SH-SY5Y (cell line): Measurements from ENCODE around the gene SDSL.

Source experiments
- GATA2 ChIP-seq: IDR thresholded peaks from 2 replicates; pipeline ENCODE4 v1.6.1; 2011; ENCODE audit warnings: mild to moderate bottlenecking, low read depth, low read length
- GATA3 ChIP-seq: IDR thresholded peaks from 2 replicates; pipeline ENCODE4 v1.6.1; 2011; ENCODE audit warnings: low read depth, mild to moderate bottlenecking, low read length, moderate library complexity

Gene SDSL

DNA sequence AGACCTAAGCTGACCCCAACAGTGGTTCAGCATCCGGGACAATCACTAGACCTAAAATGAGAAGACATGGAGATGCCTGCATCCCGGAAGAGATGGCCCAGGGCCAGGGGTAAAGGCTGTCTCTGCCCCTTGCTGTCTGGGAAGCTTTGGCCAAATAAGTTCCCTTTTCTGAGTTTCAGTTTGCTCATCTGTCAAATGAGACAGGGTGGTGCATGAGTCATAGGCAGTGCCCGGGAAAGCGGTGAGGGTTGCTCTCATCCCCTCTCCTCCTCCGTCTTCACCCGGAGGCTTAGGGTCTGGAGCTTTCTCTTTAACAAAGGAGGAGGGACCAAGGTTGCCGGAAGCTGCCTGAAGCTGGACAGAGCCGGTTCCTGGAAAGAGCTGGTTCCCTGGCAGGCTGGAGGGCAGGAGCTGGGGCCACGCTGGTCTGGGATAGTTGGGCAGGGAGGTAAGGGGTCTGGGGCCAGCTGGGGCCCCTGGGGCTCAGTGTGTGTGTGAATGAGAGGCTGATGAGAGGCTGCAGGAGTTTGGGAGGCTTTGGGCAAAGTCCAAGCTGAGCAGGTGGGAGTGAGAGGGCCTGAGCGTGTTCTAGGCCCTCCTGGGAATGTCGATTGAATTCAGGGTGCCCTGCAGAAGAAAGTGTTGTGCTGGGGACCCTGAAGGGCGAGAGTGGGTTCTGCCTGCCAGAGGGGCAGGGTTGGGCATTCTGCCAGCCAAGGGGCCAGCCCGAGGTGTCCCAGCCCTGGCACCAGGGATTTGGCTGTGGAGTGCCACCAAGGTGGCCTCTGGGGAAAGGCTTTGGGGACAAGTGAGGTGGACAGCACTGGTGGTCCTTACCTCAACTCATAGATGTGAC lies at the start of gene SDSL:
Gene SDSL (plus strand): TSS at position 351 of the 856 bp plus-strand sequence. CDS start 5,603 bp downstream, outside the sequence.
- no peak for TF ChIP-seq GATA3
- TF ChIP-seq GATA2 = no peak

GRCh38 chr12:113373440-113373839 lies 48.7 kb upstream of the SDSL start:
- TF ChIP-seq GATA3 (no peak), GATA2 (no peak)

DNA sequence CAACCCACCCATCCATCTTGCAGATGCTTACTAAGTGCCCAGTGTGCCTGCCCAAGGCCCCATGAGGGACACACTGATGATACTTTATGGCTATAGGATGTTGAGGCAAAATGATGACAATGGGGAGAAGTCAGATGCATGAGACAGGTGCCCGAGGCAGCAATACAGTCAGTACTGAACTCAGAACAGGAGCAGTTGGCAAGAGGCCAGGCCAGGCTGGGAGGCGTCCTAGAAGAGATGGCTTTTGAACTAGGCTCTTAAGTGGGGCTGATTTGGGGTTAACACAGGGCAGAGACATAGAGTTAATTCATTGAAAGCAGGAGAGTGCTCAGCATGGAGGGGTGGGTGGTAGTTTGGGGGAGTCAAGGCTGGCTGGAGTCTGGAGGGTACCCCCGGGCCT lies 48.2 kb upstream of the SDSL start:
- no peak for TF ChIP-seq GATA3
- TF ChIP-seq GATA2 = no peak

GRCh38 chr12:113374823-113375428 lies 47.3 kb upstream of the SDSL start:
- TF ChIP-seq GATA2 (no peak), GATA3 (no peak)

DNA sequence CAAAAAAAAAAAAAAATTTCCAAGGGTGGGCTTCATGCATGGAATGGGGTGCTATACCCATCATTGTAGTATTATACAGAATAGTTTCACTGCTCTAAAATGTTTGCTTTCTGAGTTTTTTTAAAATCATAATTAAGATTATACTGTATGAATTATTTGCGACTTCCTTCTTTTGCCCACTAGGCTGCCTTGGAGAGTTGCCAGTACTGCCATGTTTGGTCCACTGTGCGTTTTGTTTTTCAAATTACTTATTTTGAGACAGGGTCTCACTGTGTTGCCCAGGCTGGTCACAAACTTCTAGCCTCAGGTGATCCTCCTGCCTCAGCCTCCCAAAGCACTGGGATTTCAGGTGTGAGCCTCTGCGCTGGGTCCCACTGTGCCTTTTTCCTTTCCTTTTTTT lies 43.9 kb upstream of the SDSL start:
- TF ChIP-seq GATA2 (no peak), GATA3 (no peak)

DNA sequence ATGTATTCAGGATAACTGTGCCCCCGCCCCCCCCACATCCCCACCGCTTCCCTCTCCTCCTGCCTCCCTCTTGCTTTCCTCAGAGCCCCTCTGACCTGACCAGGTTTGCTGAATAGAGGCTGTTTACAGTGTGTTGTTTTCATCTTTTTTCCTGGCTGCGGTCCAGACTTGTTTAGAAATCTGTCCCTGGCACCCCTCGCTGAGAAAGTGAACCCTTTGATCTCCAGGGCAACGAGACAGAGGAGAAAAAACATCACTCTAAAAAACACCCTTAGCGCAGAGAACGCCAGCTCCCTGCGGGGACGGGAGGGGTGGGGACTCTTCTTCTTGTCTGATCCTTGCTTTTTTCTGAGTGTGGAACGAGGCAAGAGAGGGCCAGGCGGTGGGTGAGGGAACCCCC lies 41.0 kb upstream of the SDSL start:
- no peak for TF ChIP-seq GATA3
- no peak for TF ChIP-seq GATA2

- TF ChIP-seq GATA2 (no peak), GATA3 (no peak)
Observed at GRCh38 chr12:113382206-113382605, 40.0 kb upstream of the SDSL start.

GRCh38 chr12:113384778-113385177 lies 37.4 kb upstream of the SDSL start:
- no peak for TF ChIP-seq GATA3
- no peak for TF ChIP-seq GATA2

DNA sequence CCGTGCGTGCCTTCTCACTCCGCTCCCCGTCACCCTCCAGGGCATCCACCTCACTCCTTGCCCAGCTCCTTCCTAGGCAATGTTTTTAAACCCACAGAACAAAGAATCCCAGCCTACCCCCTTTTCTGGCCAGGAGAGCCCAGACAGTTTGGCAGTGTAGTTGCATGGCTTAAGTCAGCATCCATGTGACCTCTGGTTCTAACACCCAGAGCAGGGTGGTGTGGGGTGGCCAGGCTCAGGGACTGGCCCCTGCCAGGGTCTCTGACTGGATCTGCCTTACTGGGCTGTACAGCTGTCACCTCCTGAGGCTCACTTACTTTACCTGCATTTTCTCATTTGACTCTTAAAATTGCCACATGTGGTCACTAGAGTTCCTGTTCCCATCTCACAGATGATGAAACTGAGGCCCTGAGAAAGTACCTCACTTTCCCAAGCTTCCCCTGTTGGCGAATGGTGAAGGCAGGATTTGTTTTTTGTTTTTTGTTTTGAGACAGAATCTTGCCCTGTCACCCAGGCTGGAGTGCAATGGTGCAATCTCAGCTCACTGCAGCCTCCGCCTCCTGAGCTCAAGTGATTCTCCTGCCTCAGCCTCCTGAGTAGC lies 36.8 kb upstream of the SDSL start:
- TF ChIP-seq GATA2 = no peak
- TF ChIP-seq GATA3 = no peak

GRCh38 chr12:113386866-113387566 lies 35.2 kb upstream of the SDSL start:
- no peak for TF ChIP-seq GATA3
- no peak for TF ChIP-seq GATA2

GRCh38 chr12:113387631-113388030 lies 34.5 kb upstream of the SDSL start:
- TF ChIP-seq GATA3 = no peak
- TF ChIP-seq GATA2 = no peak

DNA sequence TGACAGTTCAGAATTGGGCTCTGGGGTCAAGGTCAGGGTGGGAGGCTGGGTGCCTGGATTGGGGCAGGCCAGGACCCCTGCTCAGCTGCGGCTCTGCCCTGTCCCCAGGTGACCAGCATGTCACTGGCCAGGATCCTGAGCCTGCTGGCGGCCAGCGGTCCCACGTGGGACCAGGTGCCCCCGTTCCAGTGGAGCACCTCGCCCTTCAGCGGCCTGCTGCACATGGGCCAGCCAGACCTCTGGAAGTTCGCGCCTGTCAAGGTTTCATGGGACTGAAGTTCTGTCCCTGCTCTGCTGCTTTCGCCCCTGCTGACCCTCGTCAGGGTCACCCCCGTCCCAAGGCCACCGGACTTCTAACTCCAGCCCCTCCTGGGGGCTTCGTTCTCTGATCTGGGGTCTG lies 33.8 kb upstream of the SDSL start:
- TF ChIP-seq GATA2 = no peak
- no peak for TF ChIP-seq GATA3

DNA sequence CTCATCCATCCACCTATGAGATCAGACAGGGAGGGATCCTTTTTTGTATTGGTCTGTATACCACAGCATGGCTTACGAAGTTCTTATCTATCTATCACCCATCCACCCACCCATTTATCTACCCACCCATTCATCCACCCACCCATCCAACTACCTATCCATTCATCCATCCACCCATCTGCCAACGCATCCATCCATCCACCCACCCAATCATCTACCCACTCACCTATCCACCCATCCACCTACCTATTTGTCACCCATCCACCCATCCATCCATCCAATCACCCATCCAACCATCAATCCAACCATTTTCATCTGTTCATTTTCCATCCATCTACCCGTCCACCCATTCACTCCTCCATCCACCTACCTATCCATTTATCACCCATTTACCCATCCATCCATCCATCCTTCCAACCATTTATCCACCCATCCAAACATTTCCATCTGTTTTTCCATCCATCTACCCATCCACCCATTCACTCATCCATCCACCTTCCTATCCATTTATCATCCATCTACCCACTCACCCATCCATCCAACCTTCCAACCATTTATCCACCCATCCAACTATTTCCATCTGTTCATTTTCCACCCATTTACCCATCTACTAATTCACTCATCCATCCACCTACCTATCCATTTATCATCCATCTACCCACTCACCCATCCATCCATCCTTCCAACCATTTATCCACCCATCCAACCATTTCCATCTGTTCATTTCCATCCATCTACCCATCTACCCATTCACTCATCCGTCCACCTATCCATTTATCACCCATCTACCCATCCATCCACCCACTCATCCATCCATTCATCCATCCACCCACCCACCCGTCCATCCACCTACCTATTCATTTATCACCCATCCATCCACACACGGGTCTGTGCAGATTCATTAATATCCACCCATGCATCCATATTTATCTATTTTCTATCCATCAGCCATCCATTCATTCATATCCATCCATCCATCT lies 31.8 kb upstream of the SDSL start:
- no peak for TF ChIP-seq GATA2
- no peak for TF ChIP-seq GATA3
